SKM-1 (cell line): ENCODE data around the gene SNX19.
A peak's percentile ranks its signal among the peaks of the same experiment; 100 is the strongest.
"Not testable (repeated sequence)": the region's sequence is repeated elsewhere in the genome, so short reads cannot be mapped to it uniquely, and the experiment has no call there.

Experiments
- DNase-seq: peaks from one replicate; lab custom pipeline; 2025; ENCODE audit not compliant: unreplicated experiment; lab: John Stamatoyannopoulos, UW

Gene SNX19

GRCh38 chr11:130874396-130874795 is 41.9 kb downstream of the SNX19 start:
- no peak for DNase-seq

GRCh38 chr11:130873761-130874160 is 42.5 kb downstream of the SNX19 start:
- no peak for DNase-seq

- DNase-seq: no peak
Measured at GRCh38 chr11:130872981-130873380, 43.3 kb downstream of the SNX19 start.

GRCh38 chr11:130872513-130872912 is 43.8 kb downstream of the SNX19 start:
- no peak for DNase-seq

GRCh38 chr11:130872102-130872501 is 44.2 kb downstream of the SNX19 start:
- DNase-seq: no peak

GRCh38 chr11:130871616-130872015 is 44.7 kb downstream of the SNX19 start:
- no peak for DNase-seq

GRCh38 chr11:130868721-130869390 is 47.4 kb downstream of the SNX19 start:
- no peak for DNase-seq

GRCh38 chr11:130868086-130868710 is 48.1 kb downstream of the SNX19 start:
- no peak for DNase-seq

GRCh38 chr11:130866831-130867230 is 49.4 kb downstream of the SNX19 start:
- no peak for DNase-seq

GRCh38 chr11:130865774-130866114 is 50.5 kb downstream of the SNX19 start:
- DNase-seq: no peak

GRCh38 chr11:130865091-130865773 is 51.0 kb downstream of the SNX19 start:
- DNase-seq: no peak

- peak; percentile 59 for DNase-seq
Measured at GRCh38 chr11:130861902-130862860, 54.1 kb downstream of the SNX19 start.

- DNase-seq: no peak
Measured at GRCh38 chr11:130861283-130861682, 55.0 kb downstream of the SNX19 start.

GRCh38 chr11:130859886-130860285 is 56.4 kb downstream of the SNX19 start:
- no peak for DNase-seq

- DNase-seq: no peak
Measured at GRCh38 chr11:130858215-130858614, 58.1 kb downstream of the SNX19 start.

- DNase-seq: not testable (repeated sequence)
Measured at GRCh38 chr11:130855707-130856106, 60.6 kb downstream of the SNX19 start.

GRCh38 chr11:130854483-130854882 is 61.8 kb downstream of the SNX19 start:
- DNase-seq: no peak

GRCh38 chr11:130852589-130852988 is 63.7 kb downstream of the SNX19 start:
- DNase-seq: no peak

- no peak for DNase-seq
Measured at GRCh38 chr11:130850185-130850944, 65.9 kb downstream of the SNX19 start.

GRCh38 chr11:130849215-130849568 is 67.1 kb downstream of the SNX19 start:
- DNase-seq: no peak
